Stimulated activated CD4-positive, alpha-beta T cell treated with anti-CD3 and anti-CD28 coated beads, TNF-alpha, amount 100 ng/mL, for 48 hours (primary cell): ENCODE data around the gene SLC16A11.
"Not testable (repeated sequence)": the region's sequence is repeated elsewhere in the genome, so short reads cannot be mapped to it uniquely, and the experiment has no call there.

Source experiments
- DNase-seq, 3 donors: peaks; one replicate each; pipeline ENCODE4 v3.0.0-alpha.2; 2020; ENCODE audit warnings: low read depth in 3 of 3

Gene SLC16A11

GRCh38 chr17:7058831-7059447, 15.0 kb upstream of the SLC16A11 start:
- DNase-seq: no peak

DNA sequence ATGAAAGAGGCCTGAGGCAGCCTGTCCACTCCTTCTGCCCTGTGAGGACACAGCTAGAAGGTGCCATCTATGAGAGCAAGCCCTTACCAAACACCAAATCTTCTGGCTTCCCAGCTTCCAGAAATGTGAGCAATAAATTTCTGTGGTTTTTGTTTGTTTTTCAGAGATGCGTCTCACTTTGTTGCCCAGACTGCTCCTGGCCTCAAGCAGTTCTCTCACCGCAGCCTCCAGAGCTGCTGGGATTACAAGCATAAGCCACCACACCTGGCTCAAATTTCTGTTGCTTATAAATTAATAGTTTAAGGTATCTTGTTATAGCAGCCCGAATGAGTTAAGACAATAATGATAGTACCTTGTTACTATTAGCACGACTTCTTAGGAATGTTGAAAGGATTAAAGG, 12.5 kb upstream of the SLC16A11 start:
- DNase-seq: no peak

GRCh38 chr17:7050583-7050982, 6.7 kb upstream of the SLC16A11 start:
- not testable (repeated sequence) for DNase-seq

DNA sequence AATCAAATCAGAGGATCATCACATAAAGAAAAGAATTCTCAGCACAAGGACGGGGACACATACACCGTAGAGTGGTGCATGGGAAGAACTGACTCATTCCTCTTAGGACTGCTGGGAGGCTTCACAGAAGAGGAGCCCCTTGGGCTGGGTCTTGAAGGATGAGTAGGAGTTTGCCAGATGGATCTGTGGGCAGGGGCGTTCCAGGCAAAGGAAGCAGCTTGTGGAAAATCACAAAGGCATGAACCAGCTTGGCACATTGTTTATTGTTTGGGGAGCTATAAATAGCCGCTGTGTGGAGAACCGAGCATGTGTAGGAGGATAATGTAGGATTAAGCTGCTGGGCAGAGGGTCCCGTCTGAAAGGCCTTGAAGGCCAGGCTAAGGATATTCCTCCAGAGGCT, 5.1 kb upstream of the SLC16A11 start:
- no peak for DNase-seq

GRCh38 chr17:7047566-7047965, 3.7 kb upstream of the SLC16A11 start:
- no peak for DNase-seq

GRCh38 chr17:7046725-7047397, 3.0 kb upstream of the SLC16A11 start:
- peak; percentile 30 to 68 (median 63) for DNase-seq

GRCh38 chr17:7046127-7046724, 2.3 kb upstream of the SLC16A11 start:
- DNase-seq: no peak

DNA sequence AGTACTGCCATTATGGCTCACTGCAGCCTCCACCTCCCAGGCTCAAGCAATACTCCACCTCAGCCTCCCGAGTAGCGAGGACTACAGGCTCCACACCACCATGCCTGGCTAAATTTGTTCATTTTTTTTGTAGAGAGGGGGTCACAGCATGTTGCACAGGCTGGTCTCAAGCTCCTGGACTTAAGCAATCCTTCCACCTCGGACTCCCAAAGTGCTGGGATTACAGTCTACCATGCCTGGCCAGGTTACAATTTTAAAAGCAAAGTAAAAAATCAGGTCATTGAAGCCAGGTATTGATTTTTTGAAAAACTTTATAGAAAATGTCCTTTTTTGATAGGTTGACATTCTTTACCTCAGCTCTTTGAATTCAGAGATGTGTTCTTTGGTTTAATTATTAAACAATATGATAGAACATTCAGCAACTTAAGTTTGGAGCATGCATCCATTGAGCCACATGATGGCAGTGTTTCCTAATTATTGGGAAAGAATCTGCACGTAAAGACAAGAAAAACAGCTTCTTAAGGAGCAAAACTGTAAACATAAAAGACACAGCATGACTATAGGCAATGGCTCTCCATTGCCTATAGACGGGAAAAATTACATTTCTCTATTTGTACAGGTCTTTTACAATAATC, 1.7 kb upstream of the SLC16A11 start:
- no peak for DNase-seq

DNA sequence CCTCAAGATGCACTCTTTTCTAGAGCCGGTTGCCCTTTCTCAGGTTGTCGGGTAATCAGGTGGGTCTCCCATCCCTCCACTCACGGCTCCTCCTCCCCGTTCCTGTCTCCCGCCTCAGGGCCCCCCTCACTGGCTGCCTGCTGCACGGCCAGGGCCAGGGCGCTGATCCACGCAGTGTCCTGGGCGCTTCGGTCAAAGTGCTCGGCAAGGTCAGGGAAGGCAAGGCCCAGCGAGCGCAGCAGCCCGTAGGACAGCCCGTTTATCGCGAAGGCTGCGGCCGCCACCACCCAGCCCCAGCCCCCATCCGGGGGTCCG, 753 bp downstream of the SLC16A11 start:
- no peak for DNase-seq

DNA sequence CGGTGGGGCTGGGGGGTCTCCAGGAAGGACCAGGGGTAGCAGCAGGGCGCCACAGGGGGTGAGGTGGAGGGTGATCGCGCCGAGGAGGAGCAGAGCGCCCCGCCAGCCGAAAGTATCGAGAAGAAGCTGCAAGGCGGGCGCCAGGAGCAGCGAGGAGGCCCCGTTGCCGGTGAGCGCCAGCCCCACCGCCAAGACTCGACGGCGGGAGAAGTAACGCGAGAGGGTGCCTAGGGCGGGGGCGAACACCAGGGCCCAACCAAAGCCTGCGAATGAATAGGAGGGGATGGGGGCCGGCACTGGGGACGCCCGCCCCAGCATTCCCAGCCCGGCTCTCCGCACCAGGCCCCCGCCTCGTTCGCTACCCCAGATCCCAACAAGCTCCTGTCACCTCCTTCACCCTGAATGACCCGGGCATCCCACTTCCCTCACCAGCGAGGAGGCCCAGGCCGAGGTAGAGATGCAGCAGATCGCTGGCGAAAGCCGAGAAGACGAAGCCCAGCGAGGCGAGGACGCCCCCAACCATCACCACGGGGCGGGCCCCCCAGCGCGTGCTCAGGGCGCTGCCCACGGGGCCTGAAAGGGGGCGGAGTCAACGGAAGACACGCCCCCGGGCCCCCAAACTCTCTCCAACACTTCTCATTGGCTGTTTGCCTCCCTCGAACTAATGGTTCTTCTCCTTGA, 1.3 kb downstream of the SLC16A11 start:
- no peak for DNase-seq

- no peak for DNase-seq
These were observed 2.0 kb downstream of the SLC16A11 start for GRCh38 chr17:7041607-7042500.

DNA sequence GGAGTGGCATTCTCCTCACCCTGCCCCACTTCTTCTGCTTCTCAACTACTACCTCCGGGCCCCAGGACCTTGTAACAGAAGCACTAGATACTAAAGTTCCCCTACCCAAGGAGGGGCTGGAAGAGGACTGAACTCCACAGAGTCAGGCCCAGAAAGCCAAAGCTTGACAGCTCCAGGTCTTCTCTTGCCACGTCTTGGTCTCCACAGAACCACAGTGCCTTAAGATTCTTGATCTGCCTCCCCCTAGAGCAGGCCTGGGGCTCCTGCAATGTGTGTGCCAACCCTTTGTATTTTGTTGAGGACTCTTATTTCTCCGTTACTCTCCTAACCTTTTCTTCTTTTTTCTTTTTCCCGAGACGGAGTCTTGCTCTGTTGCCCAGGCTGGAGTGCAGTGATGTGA, 4.1 kb downstream of the SLC16A11 start:
- DNase-seq: no peak

DNA sequence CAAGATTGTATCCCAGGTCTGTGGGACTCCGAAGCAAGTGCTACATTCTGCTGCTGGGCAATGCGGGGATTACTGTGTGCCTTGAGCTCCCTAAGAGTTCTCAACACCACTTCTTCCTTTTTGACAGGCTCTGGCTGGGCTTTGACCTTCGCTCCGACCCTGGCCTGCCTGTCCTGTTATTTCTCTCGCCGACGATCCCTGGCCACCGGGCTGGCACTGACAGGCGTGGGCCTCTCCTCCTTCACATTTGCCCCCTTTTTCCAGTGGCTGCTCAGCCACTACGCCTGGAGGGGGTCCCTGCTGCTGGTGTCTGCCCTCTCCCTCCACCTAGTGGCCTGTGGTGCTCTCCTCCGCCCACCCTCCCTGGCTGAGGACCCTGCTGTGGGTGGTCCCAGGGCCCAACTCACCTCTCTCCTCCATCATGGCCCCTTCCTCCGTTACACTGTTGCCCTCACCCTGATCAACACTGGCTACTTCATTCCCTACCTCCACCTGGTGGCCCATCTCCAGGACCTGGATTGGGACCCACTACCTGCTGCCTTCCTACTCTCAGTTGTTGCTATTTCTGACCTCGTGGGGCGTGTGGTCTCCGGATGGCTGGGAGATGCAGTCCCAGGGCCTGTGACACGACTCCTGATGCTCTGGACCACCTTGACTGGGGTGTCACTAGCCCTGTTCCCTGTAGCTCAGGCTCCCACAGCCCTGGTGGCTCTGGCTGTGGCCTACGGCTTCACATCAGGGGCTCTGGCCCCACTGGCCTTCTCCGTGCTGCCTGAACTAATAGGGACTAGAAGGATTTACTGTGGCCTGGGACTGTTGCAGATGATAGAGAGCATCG, 5.6 kb downstream of the SLC16A11 start:
- DNase-seq: no peak

GRCh38 chr17:7035591-7036368, 8.1 kb downstream of the SLC16A11 start, which contains the start of gene SLC16A13:
Gene SLC16A13, plus strand, starts transcription at chr17:7036015. Its CDS starts 368 bp downstream, at chr17:7036383.
- DNase-seq: peak; percentile 95 to 98 (median 98)

DNA sequence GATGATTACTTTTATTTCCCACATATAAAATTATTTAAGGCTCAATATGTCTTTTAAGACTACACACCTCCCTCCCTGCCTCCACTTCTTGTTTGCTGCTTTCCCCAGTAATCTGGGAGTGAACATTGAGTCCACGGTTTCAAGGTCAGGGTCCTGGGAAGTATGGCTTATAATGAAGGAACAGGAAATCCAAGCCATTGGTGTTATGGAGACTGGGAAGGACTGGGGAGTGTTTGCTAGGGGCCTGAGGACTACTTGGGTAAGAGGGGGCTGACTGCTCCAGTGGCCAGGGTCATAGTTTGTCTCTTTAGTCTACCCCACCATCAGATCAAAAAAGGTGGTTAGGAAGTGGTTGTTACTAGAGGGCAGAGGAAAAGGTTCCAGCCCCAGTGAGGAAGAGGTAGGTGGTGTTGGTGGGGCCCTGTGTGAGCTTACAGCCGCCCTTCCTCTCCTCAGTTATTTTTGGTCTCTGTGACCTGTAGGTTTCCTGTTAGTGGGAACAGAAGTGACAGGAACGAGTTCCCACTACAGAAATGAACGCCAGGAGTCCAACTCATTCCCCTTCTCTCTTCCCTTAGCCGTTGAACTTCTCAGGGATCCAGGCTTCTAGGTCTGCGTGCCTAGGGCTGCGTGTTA, 8.8 kb downstream of the SLC16A11 start:
- DNase-seq: no peak

DNA sequence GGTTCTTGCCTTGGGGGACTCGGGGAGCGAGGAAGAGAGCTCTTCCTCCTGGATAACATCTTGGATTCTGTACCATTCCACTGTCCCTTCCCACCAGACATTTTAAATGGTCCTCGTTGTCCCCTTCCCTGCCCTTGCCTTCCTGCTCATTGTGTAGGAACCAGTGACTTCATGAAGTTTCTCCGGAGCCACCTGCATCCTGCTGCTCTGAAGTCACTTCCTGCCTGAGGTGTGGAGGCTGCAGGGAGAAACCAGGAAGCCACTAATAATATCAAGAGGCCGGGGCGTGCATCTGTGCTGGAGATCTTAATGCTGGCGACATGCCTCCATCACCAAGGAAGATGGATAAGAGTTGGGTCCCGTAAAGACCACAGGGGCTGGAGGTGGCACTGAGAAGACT, 14.2 kb downstream of the SLC16A11 start:
- no peak for DNase-seq

GRCh38 chr17:7029096-7029495, 14.8 kb downstream of the SLC16A11 start:
- no peak for DNase-seq

DNA sequence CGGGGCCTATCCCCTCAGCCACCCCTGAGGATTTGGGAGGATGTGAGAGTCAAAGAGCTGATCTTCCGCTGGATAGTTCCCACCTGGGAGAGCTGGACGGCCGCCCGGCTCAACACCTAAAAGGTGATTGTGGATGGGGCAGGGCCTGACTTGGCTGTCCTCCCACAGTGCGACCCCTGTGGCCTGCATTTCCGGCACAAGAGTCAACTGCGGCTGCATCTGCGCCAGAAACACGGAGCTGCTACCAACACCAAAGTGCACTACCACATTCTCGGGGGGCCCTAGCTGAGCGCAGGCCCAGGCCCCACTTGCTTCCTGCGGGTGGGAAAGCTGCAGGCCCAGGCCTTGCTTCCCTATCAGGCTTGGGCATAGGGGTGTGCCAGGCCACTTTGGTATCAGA, 16.6 kb downstream of the SLC16A11 start:
- DNase-seq: no peak

GRCh38 chr17:7026471-7027115, 17.3 kb downstream of the SLC16A11 start:
- no peak for DNase-seq
